SU-DHL-6 (cell line): ENCODE measurements around the gene CDK6.

Experiments
- EZH2phosphoT487 ChIP-seq: fragments of 200-600 bp; sonication (generic), shearing (Covaris generic); conservative IDR thresholded peaks from 2 replicates; pipeline ENCODE4 v1.6.1; 2018; ENCODE audit warnings: mild to moderate bottlenecking, antibody characterized with exemption, low read length, moderate library complexity, mixed read lengths
- TF ChIP-seq, protein P1 (sequence below): fragments of 200-600 bp; sonication (generic); IDR thresholded peaks from one replicate; pipeline ENCODE4 v1.5.1; 2017; ENCODE audit warnings: antibody characterized with exemption, mild to moderate bottlenecking, low read length, moderate library complexity; ENCODE audit not compliant: insufficient read depth, poor library complexity, severe bottlenecking

- TF ChIP-seq, protein P1, sequence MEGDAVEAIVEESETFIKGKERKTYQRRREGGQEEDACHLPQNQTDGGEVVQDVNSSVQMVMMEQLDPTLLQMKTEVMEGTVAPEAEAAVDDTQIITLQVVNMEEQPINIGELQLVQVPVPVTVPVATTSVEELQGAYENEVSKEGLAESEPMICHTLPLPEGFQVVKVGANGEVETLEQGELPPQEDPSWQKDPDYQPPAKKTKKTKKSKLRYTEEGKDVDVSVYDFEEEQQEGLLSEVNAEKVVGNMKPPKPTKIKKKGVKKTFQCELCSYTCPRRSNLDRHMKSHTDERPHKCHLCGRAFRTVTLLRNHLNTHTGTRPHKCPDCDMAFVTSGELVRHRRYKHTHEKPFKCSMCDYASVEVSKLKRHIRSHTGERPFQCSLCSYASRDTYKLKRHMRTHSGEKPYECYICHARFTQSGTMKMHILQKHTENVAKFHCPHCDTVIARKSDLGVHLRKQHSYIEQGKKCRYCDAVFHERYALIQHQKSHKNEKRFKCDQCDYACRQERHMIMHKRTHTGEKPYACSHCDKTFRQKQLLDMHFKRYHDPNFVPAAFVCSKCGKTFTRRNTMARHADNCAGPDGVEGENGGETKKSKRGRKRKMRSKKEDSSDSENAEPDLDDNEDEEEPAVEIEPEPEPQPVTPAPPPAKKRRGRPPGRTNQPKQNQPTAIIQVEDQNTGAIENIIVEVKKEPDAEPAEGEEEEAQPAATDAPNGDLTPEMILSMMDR: no peak
- TF ChIP-seq EZH2phosphoT487: no peak
These were observed 192.6 kb downstream of the CDK6 start for GRCh38 chr7:92643821-92644220.
